Stimulated activated CD4-positive, alpha-beta T cell treated with anti-CD3 and anti-CD28 coated beads, Interleukin-12 subunit alpha, Interleukin-12 subunit beta, amount 100 ng/mL, for 4 hours (primary cell): ENCODE results near the gene PSMC2.
"Not testable (repeated sequence)": the region's sequence is repeated elsewhere in the genome, so short reads cannot be mapped to it uniquely, and the experiment has no call there.

ENCODE experiments used
- DNase-seq: peaks from one replicate; pipeline ENCODE4 v3.0.0-alpha.2; 2020

PSMC2 gene

GRCh38 chr7:103380395-103381191 lies 33.1 kb downstream of the PSMC2 start:
- no peak for DNase-seq

- no peak for DNase-seq
These were observed 34.0 kb downstream of the PSMC2 start for GRCh38 chr7:103381280-103382031.

- no peak for DNase-seq
These were observed 34.6 kb downstream of the PSMC2 start for GRCh38 chr7:103382032-103382402.

DNA sequence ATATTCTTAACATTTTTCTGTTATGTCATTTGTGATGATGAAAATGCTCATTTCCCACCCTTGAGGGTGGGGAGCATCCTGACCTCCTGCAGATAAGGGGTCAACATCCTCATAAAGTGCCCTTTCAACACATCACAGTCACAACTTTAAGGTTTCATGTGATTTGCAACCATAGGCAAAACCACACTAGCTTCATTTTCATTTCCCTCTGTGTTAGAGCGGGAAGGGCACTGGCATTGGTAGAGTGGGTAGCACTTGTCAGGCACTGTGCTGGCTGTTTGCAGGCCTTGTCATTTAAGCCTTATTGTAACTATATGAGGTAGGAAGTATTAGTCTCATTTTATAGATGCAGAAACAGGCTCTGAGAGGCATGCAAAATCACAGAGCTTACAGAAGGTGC lies 39.8 kb downstream of the PSMC2 start:
- no peak for DNase-seq

DNA sequence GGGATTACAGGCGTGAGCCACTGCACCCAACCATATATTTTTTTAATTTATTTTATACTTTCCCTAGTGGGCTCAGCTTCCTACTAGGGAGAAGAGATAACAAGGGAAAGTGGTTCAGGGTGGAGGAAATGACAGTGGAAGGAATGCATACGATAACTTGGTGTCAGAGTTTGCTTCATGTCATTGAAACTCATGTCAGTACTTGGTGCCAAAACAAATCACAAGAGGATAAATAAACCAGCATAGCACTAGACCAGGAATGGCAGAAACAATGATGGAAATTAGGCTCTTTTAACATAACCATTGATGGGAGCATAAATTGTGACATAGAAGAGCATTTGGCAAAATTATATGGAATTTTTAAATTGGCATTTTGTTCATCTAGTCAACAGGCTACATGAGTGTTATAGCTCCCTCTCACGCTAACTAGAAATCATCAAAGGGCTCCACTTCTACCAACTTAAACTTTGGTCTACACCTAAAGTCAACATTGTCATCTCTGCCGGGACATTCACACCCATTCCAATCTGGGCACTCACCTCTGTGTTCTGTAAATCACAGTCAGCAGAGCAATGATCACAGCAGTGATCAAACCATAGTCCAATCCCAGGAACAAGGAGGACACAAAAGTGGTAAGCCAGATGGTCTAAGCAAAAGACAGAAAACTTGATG lies 41.2 kb downstream of the PSMC2 start:
- DNase-seq: no peak

DNA sequence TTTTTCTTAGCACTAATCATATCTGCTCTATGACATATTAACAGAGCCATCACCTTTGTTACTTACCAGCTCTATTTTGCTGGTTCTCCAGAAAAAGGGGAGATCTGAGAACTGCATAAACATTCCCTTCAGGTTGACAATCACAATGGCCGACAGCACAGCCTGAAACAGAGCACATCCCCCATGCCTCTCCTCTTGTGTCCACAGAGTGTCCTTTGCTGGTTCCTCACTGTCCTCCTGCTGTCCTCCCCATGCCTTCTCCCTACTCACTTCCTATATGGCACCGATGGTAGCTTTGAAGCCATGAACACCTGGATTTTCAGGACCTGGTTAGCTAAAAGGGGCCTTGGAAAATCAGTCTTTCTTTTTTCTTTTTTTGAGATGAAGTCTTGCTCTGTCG lies 41.8 kb downstream of the PSMC2 start:
- DNase-seq: no peak

- DNase-seq: no peak
These were observed 43.7 kb downstream of the PSMC2 start for GRCh38 chr7:103391150-103391549.

GRCh38 chr7:103391976-103392375 lies 44.5 kb downstream of the PSMC2 start:
- DNase-seq: no peak

DNA sequence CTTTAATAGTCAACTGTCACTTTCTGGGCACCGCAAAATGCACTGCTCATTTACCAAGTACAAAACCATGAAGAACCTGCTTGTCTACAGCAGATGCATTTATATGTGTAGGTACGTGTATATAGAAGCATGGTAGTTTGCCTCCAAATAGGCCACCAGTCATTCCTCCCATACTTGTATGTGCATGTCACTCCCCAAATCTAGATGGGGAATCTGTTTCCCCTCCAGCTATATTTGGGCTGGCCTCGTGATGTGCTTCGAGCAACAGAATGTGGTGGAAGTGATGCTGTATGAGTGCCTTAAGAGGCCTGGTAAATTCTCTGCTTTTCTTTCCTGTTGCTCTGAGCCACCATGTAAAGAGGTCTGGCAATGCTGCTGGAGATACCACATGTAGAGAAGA lies 47.1 kb downstream of the PSMC2 start:
- no peak for DNase-seq

- DNase-seq: no peak
These were observed 47.6 kb downstream of the PSMC2 start for GRCh38 chr7:103395071-103395470.

GRCh38 chr7:103396471-103396870 lies 49.0 kb downstream of the PSMC2 start:
- DNase-seq: no peak

DNA sequence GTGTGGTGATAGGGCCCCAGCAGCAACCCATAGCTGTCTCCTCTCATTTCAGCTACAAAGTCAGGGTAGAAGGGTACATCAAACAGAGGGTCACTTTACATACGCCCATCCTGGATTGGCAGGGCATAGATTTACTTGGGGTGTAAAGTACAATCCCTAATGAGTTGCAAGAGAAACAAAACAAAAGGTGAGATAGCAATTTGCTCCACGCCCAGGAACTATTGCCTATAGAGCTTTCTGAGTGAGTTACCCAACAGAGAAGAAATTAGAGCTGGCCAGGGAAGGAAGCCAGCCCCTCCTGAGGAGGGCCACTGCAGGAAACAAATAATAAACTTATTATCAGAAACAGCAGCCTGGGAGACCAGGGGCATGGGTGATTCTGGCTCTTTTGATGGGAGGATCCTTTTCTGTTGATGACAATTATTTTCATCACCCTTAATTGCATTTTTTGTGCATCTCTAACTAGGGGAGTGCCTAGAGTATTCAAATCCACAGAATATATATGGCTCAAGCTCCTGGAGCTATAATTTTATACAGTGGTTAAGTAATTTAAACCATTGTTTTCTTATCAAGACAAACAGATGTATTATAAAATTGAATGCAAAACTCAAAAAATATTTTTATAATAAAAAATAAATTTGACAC lies 51.2 kb downstream of the PSMC2 start:
- no peak for DNase-seq

- DNase-seq: not testable (repeated sequence)
These were observed 52.2 kb downstream of the PSMC2 start for GRCh38 chr7:103399687-103400086.

DNA sequence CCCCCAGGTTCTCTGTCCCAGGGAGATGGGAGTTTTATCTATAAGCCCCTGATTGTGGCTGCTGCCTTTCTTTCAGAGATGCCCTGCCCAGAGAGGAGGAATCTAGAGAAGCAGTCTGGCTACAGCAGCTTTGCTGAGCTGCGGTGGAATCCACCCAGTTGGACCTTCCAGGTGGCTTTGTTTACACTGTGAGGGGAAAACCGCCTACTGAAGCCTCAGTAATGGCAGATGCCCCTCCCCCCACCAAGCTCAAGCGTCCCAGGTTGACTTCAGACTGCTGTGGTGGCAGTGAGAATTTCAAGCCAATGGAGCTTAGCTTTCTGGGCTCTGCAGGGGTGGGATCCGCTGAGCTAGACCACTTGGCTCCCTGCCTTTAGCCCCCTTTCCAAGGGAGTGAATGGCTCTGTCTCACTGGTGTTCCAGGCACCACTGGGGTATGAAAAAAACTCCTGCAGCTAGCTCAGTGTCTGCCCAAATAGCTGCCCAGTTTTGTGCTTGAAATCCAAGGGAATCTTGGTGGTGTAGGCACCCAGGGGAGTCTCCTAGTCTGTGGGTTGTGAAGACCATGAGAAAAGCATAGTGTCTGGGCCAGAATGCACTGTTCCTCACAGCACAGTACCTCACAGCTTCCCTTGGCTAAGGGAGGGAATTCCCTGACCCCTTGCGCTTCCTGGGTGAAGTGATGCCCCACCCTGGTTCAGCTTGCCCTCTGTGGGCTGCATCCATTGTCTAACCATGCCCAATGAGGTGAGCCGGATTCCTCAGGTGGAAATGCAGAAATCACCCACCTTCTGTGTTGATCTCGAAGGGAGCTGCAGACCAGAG lies 58.6 kb downstream of the PSMC2 start:
- DNase-seq: not testable (repeated sequence)

DNA sequence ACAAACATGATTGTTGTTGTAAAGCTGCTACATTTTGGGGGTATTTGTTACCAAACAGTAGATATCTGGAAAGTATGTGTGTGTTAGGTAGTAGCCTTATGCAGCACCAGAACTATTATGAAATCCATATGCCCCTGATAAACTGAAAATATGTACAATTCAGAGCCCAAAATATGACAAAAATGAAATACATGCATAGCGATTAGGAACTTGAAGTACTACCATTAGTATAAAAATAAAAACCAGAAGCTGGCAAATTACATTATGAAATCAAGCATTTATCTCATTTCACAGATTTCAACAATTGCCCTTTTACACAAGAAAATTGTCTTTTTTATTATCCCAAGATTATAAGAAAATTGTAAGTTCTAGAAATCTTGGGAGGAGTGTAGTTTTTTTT lies 64.7 kb downstream of the PSMC2 start:
- DNase-seq: no peak

GRCh38 chr7:103413407-103413806 lies 66.0 kb downstream of the PSMC2 start:
- DNase-seq: no peak

DNA sequence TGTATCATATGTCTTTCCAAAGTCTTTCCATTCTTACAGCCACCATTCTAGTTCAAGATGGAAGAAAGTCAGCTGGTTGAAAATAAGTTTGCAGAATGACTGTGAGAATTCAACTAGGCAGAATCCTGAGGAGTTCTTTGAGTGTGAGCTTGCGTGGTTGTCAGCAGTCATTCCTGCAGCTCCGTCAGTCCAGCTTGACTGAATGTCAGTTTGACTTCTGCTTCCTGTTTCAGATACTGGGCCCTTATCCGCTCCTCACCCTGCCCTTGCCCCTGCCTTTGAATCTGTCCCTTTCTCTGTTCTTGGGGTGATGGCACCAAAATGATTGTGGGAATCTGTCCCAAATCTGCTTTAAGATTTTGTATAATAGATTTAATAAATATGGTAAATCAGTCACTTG lies 70.8 kb downstream of the PSMC2 start:
- DNase-seq: no peak
